Activated CD8-positive, alpha-beta memory T cell treated with anti-CD3 and anti-CD28 coated beads for 1 hour (primary cell): ENCODE results near the gene CD3G.
A peak's percentile ranks its signal among the peaks of the same experiment; 100 is the strongest.

ENCODE experiments used
- DNase-seq, 2 donors: peaks; one replicate each; pipeline ENCODE4 v3.0.0-alpha.2; 2020; ENCODE audit warnings: low read depth in 1 of 2; ENCODE audit errors: extremely low read depth in 1 of 2

The CD3G gene

GRCh38 chr11:118322721-118323120, 21.4 kb upstream of the CD3G start:
- DNase-seq, result no peak

GRCh38 chr11:118325283-118325682, 18.9 kb upstream of the CD3G start:
- no peak for DNase-seq

- DNase-seq, result no peak
Measured at GRCh38 chr11:118328745-118329144, 15.4 kb upstream of the CD3G start.

GRCh38 chr11:118334745-118335144, 9.4 kb upstream of the CD3G start:
- no peak for DNase-seq

GRCh38 chr11:118338637-118339061, 5.5 kb upstream of the CD3G start:
- peak; percentile 76 to 92 for DNase-seq

DNA sequence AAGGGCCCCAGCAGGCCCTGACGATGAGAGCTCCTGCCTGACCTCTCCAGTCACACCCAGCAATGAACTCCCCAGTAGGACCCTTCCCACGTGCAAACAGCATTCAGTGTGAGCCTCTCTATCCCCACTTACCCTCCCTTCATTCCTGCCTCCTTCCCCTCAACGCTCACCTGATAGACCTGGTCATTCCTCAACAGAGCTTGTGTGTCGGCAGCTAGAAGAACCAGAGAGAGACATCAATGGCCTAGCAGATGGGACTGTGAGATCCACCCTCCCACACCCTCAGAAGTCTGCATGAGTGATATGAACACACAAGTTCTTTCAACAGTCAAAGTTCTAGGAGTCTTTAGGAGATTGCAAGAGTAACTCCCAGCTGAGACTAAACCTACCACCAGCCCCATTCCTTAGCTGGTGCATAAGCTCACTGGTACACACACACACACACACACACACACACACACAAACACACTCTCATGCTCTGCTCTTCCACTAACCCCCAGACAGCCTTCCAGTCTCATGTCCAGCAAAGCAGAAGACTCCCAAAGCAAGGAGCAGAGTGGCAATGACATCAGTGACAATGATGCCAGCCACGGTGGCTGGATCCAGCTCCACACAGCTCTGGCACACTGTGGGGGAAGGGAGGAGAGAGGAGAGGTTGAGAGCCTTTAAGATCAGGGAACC, 4.7 kb upstream of the CD3G start:
- DNase-seq, result no peak

DNA sequence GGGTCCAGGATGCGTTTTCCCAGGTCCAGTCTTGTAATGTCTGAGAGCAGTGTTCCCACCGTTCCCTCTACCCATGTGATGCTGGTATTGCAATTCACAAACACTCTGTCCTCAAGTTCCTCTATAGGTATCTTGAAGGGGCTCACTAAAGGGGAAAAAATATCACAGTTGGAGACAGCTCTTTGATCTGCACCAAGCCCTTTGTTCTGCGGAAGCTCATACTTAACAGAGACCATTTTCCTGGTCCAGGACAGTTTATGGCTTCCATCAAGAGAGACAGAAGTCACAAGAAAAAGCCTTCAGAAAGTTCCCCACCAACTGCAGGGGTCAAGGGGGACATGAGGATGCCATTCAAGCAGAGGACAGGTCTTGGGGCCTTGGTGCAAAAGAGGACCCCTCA, 3.7 kb upstream of the CD3G start:
- DNase-seq, result no peak

DNA sequence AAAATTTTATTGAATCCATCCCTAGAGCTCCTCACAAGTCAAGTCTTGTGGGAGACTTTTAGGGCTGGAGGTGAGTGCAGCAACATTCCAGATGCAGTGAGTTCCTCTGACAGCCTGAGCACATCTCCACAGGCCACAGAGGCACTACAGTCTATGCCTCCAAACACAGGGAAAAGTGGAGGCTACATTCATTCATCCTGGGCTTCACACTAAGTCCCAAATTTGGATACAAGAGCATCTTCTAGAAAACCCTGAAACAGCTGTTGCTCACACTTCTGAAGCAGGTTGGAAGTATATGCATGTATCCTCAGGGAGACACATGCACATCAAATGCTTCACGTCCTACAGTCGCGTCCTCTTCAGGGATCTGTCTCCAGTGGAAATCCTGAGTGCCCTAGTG, 2.9 kb upstream of the CD3G start:
- DNase-seq, result no peak

DNA sequence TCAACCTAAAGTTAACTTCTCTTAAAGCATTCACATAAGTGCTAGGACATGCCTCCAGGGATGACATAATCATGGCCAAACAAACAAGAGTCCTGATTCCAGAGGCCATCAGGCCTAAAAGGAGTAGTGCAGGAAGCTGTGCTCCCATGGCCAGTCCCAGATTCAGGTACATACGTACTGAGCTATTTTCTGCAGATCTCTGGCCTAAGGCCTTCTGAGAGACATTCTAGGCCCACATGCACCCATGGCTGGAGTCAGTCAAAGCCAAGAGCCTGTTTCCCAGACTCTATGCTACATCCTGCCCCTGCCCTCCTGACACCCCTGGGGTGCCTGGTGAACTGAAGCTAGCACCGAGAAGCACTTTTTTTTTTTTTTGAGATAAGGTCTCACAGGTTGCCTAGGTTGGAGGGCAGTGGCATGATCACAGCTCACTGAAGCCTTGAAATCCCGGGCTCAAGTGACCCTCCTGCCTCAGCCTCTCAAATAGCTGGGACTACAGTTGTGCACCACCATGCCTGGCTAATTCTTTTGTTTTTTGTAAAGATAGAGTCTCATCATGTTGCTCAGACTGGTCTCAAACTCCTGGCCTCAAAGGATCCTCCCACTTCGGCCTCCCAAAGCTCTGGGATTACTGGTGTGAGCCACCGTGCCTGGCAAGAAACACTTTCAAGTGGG, 2.2 kb upstream of the CD3G start:
- no peak for DNase-seq

GRCh38 chr11:118342503-118343161, 1.5 kb upstream of the CD3G start, which contains the start of gene CD3D:
Gene CD3D, minus strand, starts transcription at chr11:118342705. Its CDS starts 98 bp downstream, at chr11:118342607.
- DNase-seq, result peak in 1 of 2 donors; percentile 56

DNA sequence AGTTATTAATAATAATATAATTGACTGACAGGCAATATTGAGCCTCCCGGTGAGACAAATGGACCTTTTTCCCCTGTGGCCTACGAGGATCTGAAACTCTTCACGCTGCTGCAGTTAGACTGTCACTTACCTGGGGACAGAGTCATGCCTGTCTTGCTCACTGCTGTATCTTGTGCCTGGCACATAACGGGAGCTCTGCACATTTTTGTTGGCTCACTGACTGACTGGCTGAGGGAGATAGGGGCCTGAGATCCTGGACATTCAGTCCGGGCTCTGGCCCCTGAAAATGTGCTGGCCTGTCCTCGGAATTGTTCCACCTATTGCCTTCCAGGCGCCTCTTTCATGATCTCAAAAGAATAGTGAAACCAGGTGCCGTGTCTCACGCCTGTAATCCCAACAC, 896 bp upstream of the CD3G start:
- no peak for DNase-seq

DNA sequence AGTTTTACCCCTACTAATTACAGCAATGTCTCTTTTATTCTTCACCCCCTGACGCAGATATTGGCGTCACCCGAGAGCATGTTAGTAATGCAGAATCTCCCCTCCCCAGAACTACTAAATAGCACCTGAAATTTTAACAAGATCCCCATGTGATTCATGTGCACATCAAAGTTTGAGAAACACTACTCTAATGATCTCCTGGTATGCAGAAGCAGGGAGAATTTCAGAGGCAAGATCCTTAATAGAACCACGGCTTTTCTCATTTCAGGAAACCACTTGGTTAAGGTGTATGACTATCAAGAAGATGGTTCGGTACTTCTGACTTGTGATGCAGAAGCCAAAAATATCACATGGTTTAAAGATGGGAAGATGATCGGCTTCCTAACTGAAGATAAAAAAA, 5.3 kb downstream of the CD3G start:
- no peak for DNase-seq

GRCh38 chr11:118353084-118353710, 9.1 kb downstream of the CD3G start:
- DNase-seq, result no peak

DNA sequence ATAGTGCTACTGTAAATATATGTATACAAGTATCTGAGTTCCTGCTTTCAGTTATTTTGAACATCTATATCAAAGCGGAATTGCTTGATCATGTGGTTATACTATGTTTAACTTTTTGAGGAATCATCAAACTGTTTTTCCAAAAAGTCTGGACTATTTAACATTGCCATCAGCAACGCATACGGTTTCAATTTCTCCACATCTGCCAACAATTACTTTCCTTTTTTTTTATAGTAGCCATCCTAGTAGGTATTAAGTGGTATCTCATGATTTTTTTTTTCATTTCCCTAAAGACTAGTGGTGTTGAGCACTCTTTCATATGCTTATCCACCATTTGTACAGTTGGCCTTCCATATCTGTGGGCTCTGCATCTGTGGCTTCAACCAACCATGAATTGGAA, 13.9 kb downstream of the CD3G start:
- no peak for DNase-seq

DNA sequence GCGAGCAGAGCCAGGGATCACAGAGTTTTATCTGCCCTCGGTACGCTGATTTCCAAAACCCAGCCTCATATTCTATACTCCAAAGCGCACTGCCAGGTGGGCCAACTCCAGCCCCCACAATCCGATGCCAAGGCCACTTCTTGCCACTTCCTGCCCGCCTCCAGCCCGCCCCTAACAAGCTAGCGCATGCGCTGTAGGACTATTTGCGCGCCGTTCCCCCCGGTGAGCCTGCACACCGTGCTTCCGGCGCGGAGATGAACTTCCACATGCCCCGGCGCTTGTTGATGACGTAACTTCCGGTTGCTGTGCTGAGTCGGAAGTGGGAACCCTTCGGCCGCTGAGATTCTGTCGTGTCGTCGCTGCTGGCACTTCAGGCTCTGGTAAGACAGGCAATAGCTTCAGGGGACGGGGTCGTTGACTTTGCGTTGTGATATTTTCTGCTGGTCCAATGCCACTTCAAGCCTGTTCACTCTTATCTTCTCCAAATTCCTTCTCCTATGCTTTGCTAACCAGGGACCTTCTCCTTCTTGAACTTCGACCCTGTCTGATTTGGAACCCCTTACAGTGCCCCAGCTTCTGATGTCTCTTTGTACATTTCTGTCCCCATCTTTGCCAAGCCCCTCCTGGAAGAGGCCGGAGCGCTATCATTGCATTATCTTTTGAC, 15.3 kb downstream of the CD3G start, which contains the start of gene UBE4A:
UBE4A (plus strand) TSS at position 306 of the 664 bp plus-strand sequence. CDS start 5,481 bp downstream, outside the sequence.
- DNase-seq, result peak; percentile 98

- no peak for DNase-seq
Measured at GRCh38 chr11:118364956-118365615, 20.9 kb downstream of the CD3G start.

DNA sequence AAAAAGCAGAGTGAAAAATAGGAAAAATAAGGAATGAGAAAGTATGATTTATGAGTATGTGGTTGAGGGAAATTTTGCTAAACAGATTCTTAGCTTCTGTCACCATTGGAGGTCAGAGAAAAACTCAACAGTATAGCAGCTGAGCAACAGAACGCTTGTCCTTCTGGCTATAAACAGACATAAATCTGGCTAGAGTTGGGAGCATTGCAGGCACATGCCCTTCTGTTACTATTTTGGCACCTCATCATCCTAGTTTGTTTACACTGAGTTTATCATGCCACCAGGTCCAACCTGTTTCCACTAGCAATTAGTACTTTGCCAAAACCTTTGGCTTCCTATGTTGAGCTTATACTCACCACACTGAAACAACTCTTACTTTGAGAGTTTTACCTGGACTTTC, 22.1 kb downstream of the CD3G start:
- DNase-seq, result no peak

GRCh38 chr11:118370774-118371173, 26.6 kb downstream of the CD3G start:
- no peak for DNase-seq

DNA sequence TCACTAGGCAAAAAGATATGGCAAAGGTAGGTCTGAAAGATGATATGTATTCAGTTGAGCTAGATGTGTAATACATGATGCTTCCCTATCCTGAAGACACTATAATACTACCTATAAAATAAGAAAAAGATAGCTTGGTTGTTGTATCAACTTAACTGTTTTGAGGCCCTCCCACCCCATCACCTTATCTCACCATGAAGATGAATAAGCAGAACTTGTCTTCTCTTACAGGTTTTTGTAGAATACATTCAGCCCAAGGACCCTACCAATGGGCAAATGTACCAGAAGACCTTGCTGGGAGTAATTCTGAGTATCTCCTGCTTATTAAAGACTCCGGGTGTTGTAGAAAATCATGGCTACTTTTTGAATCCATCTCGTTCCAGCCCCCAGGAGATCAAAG, 29.1 kb downstream of the CD3G start:
- no peak for DNase-seq

DNA sequence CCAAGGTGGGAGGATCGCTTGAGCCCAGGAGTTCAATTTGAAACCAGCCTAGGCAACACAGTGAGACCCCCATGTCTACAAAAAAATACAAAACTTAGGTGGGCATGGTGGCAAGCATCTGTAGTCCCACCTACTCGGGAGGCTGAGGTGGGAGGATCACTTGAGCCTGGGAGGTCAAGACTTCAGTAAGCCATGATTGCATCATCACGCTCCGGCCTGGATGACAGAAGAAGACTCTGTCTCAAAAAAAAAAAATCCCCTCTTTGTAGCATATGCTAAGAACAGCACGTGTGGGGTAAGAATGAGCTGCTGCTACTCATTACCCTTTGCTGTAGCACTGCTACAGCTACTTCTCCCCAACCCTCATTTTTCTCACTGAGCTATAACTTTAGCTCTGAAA, 29.7 kb downstream of the CD3G start:
- DNase-seq, result no peak
